H9 (cell line): ENCODE data around the gene MRPS15. TPM values are rescaled to one million over a fixed set of nuclear protein-coding genes. Genes with fewer than 3 reads are reported as not detected.
A peak's percentile ranks its signal among the peaks of the same experiment; 100 is the strongest.

Experiments used
- DNase-seq: peaks from one replicate; pipeline ENCODE4 v3.0.0-alpha.2; 2017
- H2AFZ ChIP-seq: one replicate; pipeline ENCODE4 v1.6.1; 2013; ENCODE audit warnings: mild to moderate bottlenecking, low read length, control low read depth, moderate library complexity
- H2AK5ac ChIP-seq: 2 replicates; pipeline ENCODE4 v1.6.1; 2013; ENCODE audit warnings: low read length, control low read depth, mixed read lengths; ENCODE audit not compliant: insufficient read length
- H2BK120ac ChIP-seq: one replicate; pipeline ENCODE4 v1.6.1; 2013; ENCODE audit warnings: low read depth, mild to moderate bottlenecking, low read length, control low read depth, inconsistent platforms; ENCODE audit not compliant: poor library complexity, severe bottlenecking
- H2BK12ac ChIP-seq: 2 replicates; pipeline ENCODE4 v1.6.1; 2013; ENCODE audit warnings: low read length, control low read depth, mixed read lengths, low read depth; ENCODE audit not compliant: insufficient read length
- H2BK15ac ChIP-seq: 2 replicates; pipeline ENCODE4 v1.6.1; 2013; ENCODE audit warnings: low read depth, low read length, control low read depth
- H2BK20ac ChIP-seq: one replicate; pipeline ENCODE4 v1.6.1; 2013; ENCODE audit warnings: low read depth, mild to moderate bottlenecking, low read length, control low read depth, inconsistent platforms; ENCODE audit not compliant: poor library complexity, severe bottlenecking
- H2BK5ac ChIP-seq: 2 replicates; pipeline ENCODE4 v1.6.1; 2013; ENCODE audit warnings: low read length, control low read depth, mixed read lengths; ENCODE audit not compliant: insufficient read length
- H3K14ac ChIP-seq: 2 replicates; pipeline ENCODE4 v1.6.1; 2013; ENCODE audit warnings: low read length, control low read depth; ENCODE audit not compliant: insufficient read depth
- H3K18ac ChIP-seq: 2 replicates; pipeline ENCODE4 v1.6.1; 2013; ENCODE audit warnings: low read depth, mild to moderate bottlenecking, mixed read lengths, low read length, control low read depth; ENCODE audit not compliant: insufficient read length
- H3K23ac ChIP-seq: 2 replicates; pipeline ENCODE4 v1.6.1; 2013; ENCODE audit warnings: low read length, control low read depth, mixed read lengths, low read depth; ENCODE audit not compliant: insufficient read length
- H3K23me2 ChIP-seq: 2 replicates; pipeline ENCODE4 v1.6.1; 2013; ENCODE audit warnings: low read depth, mild to moderate bottlenecking, mixed read lengths, low read length, control low read depth; ENCODE audit not compliant: insufficient read length, poor library complexity, severe bottlenecking
- H3K27ac ChIP-seq: 2 replicates; pipeline ENCODE4 v1.5.1; 2013; ENCODE audit warnings: low read length, control low read depth, mixed read lengths, low read depth; ENCODE audit not compliant: insufficient read length
- H3K27me3 ChIP-seq: 2 replicates; pipeline ENCODE4 v1.6.1; 2013; ENCODE audit warnings: low read length, control low read depth, inconsistent platforms; ENCODE audit not compliant: insufficient read depth
- H3K4ac ChIP-seq: 2 replicates; pipeline ENCODE4 v1.6.1; 2013; ENCODE audit warnings: low read depth, mild to moderate bottlenecking, control low read depth, inconsistent platforms, low read length, moderate library complexity
- H3K4me1 ChIP-seq: 2 replicates; pipeline ENCODE4 v1.6.1; 2013; ENCODE audit warnings: low read length, control low read depth, inconsistent platforms; ENCODE audit not compliant: insufficient read depth
- H3K4me2 ChIP-seq: 2 replicates; pipeline ENCODE4 v1.6.1; 2013; ENCODE audit warnings: low read length, control low read depth, mixed read lengths; ENCODE audit not compliant: insufficient read length, insufficient read depth
- H3K56ac ChIP-seq: 2 replicates; pipeline ENCODE4 v1.6.1; 2013; ENCODE audit warnings: low read depth, mild to moderate bottlenecking, mixed read lengths, low read length, control low read depth; ENCODE audit not compliant: insufficient read length
- H3K79me1 ChIP-seq: 2 replicates; pipeline ENCODE4 v1.6.1; 2013; ENCODE audit warnings: low read depth, mild to moderate bottlenecking, moderate library complexity, low read length, control low read depth, inconsistent platforms; ENCODE audit not compliant: insufficient read depth, poor library complexity, severe bottlenecking
- H3K79me2 ChIP-seq: 2 replicates; pipeline ENCODE4 v1.6.1; 2013; ENCODE audit warnings: low read length, control low read depth, inconsistent platforms; ENCODE audit not compliant: insufficient read depth
- H3K9ac ChIP-seq: 2 replicates; pipeline ENCODE4 v1.6.1; 2013; ENCODE audit warnings: low read length, control low read depth, mixed read lengths; ENCODE audit not compliant: insufficient read length; ENCODE audit errors: extremely low read depth
- H3K9me3 ChIP-seq: one replicate; pipeline ENCODE4 v1.6.1; 2013; ENCODE audit warnings: low read depth, low read length, inconsistent platforms; ENCODE audit not compliant: control insufficient read depth
- H3T11ph ChIP-seq: one replicate; pipeline ENCODE4 v1.6.1; 2013; ENCODE audit warnings: mild to moderate bottlenecking, low read length, control low read depth, inconsistent platforms
- H4K20me1 ChIP-seq: one replicate; pipeline ENCODE4 v1.6.1; 2013; ENCODE audit not compliant: control insufficient read depth, insufficient read length, insufficient read depth
- H4K5ac ChIP-seq: 2 replicates; pipeline ENCODE4 v1.6.1; 2013; ENCODE audit warnings: low read depth, mild to moderate bottlenecking, mixed read lengths, low read length, control low read depth; ENCODE audit not compliant: insufficient read length
- H4K8ac ChIP-seq: replicated peaks from 2 replicates; pipeline ENCODE4 v1.6.1; 2013; ENCODE audit warnings: low read length, control low read depth, mixed read lengths, low read depth; ENCODE audit not compliant: insufficient read length
- H4K91ac ChIP-seq: 2 replicates; pipeline ENCODE4 v1.6.1; 2013; ENCODE audit warnings: low read depth, mild to moderate bottlenecking, moderate library complexity, mixed read lengths, low read length, control low read depth; ENCODE audit not compliant: insufficient read length
- H3K27ac Mint-ChIP-seq, 3 experiments: 2 replicates in 2 of 3; 3 replicates in 1 of 3; pipeline ENCODE4 v1.8.0; 2020 to 2021; ENCODE audit warnings: mixed read lengths in 3 of 3, mild to moderate bottlenecking in 1 of 3, moderate library complexity in 1 of 3
- H3K27me3 Mint-ChIP-seq: 2 replicates; pipeline ENCODE4 v1.8.0; 2021; ENCODE audit warnings: low read depth, mild to moderate bottlenecking, moderate library complexity, mixed read lengths
- H3K36me3 Mint-ChIP-seq, 3 experiments: 2 replicates in 2 of 3; 3 replicates in 1 of 3; pipeline ENCODE4 v1.8.0; 2020 to 2021; ENCODE audit warnings: low read depth in 3 of 3, mixed read lengths in 3 of 3; ENCODE audit not compliant: insufficient read depth in 1 of 3
- H3K4me1 Mint-ChIP-seq, 2 experiments: 2 replicates each; pipeline ENCODE4 v1.8.0; 2020; ENCODE audit warnings: mixed read lengths in 2 of 2
- H3K4me3 Mint-ChIP-seq, 2 experiments: 2 replicates in 1 of 2; 3 replicates in 1 of 2; pipeline ENCODE4 v1.8.0; 2020 to 2021; ENCODE audit warnings: mild to moderate bottlenecking in 2 of 2, mixed read lengths in 2 of 2, moderate library complexity in 1 of 2
- H3K9me3 Mint-ChIP-seq, 2 experiments: 2 replicates in 1 of 2; 3 replicates in 1 of 2; pipeline ENCODE4 v1.8.0; 2020; ENCODE audit warnings: mild to moderate bottlenecking in 2 of 2, mixed read lengths in 2 of 2, moderate library complexity in 1 of 2
- WGBS: extraction: QIAGEN DNeasy Blood & Tissue Kit; methylation state at CpG from one replicate; pipeline ENCODE4 v1.1.7; 2013; ENCODE audit warnings: missing lambda C conversion rate, low lambda C conversion rate, mixed read lengths; ENCODE audit not compliant: insufficient read length; ENCODE audit errors: extremely low coverage; 5-methylcytosine and 5-hydroxymethylcytosine counted together
- long read RNA-seq: library from polyadenylated mRNA; unstranded; transcript quantifications from one replicate; pipeline ENCODE4 v2.0.0, GENCODE V29; 2020
- total RNA-seq: library from RNA; stranded (reverse); gene quantifications from 2 replicates; pipeline ENCODE4 v1.2.1, GENCODE V29; 2021
- TF ChIP-seq, protein P1 (sequence below): fragments of 200-600 bp; sonication (generic); conservative IDR thresholded peaks from 3 replicates; pipeline ENCODE4 v1.8.0; 2021; ENCODE audit warnings: antibody characterized with exemption, mild to moderate bottlenecking

MRPS15 gene
- 105 and 111 TPM in 2 replicates for total RNA-seq
- long read RNA-seq, transcript MRPS15-201 (8 exons, 1,006 nt): major isoform, 110 of 124 reads
- long read RNA-seq, partial matches to known transcripts: 2 of 124 reads
- long read RNA-seq, other reads (novel, unspliced or antisense): 12 of 124 reads

DNA sequence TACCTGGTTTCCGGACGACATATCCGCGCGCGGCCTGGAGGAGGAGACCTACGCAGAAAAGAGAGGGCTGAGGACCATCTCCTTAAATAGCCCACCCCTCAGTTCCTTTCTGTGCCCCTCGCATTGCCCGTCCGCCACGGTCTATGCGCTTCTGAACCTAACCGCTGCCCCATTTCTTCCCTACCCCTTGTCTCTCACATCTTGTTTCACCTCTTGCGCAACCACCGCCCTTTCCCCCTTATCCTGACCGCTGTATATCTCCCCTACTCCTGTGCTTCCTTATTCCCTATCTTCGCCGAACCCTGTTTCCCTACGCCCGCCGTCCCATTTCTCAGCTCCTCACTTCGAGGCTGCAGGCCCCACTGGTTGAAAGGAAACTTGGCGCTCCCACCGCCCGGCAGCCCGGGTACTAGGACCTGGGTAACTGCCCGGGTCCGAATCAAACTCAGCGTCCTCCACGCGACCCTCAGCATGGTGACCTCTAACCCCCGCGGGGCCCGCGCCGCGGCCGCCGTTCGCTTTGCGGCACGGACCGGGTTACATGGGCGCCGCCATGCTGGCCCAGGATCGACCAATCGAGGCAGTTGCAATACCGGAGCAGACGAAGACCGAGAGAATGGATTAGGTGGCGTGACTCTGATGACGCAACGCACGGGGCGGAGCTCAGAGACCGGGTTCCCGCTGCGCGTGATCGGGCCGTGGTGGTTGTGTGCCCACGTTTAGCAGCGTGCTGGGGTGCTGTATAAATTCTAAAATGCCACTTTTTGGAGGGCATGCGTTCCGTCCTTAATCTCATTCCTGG lies at the start of gene MRPS15:
MRPS15 (minus strand) TSS at position 582 of the 802 bp plus-strand sequence; CDS start at position 473, 109 bp downstream.
- no peak within 1 kb of the TSS for H4K8ac ChIP-seq
- Mint-ChIP-seq H3K27me3 (peaks cover 41% of the 10 kb centered on the region), H3K4me1 (peaks cover 17 to 25% of the 10 kb centered on the region in 2 experiments), H3K4me3 (peak within 1 kb of the TSS; percentile 99 to 100), H3K27ac (peak within 1 kb of the TSS; percentile 99 to 100 (median 100)), H3K9me3 (no peaks in the 10 kb centered on the region), H3K36me3 (peaks cover 21 to 37% (median 31%) of the 10 kb centered on the region in 3 experiments)
- H3K23me2 ChIP-seq: peaks cover 9% of the 10 kb centered on the region
- H2BK12ac ChIP-seq: peak within 1 kb of the TSS; percentile 7
- peak within 1 kb of the TSS; percentile 95 for H3K18ac ChIP-seq
- H3K79me1 ChIP-seq: no peaks in the 10 kb centered on the region
- H3K9me3 ChIP-seq: no peaks in the 10 kb centered on the region
- H3K27me3 ChIP-seq: peaks cover 27% of the 10 kb centered on the region; the same call in 1 of the 2 replicates
- H3K79me2 ChIP-seq: no peaks in the 10 kb centered on the region; the same call in 1 of the 2 replicates
- H4K5ac ChIP-seq: peak within 1 kb of the TSS; percentile 86
- H2AK5ac ChIP-seq: no peak within 1 kb of the TSS
- no peak within 1 kb of the TSS for H3K23ac ChIP-seq
- H2AFZ ChIP-seq: peak within 1 kb of the TSS; percentile 25
- no peaks in the 10 kb centered on the region for H3K4me1 ChIP-seq
- peak within 1 kb of the TSS; percentile 57 for H3K27ac ChIP-seq
- peak within 1 kb of the TSS; percentile 89 for H3K9ac ChIP-seq
- no CpG with 5 or more reads among the region's 65 CpGs for WGBS
- peak within 1 kb of the TSS; percentile 26 for H3K4ac ChIP-seq
- DNase-seq: peak; percentile 94
- no peak within 1 kb of the TSS for H3T11ph ChIP-seq
- H3K4me2 ChIP-seq: peak within 1 kb of the TSS; percentile 65
- H4K91ac ChIP-seq: no peak within 1 kb of the TSS
- TF ChIP-seq, protein P1, sequence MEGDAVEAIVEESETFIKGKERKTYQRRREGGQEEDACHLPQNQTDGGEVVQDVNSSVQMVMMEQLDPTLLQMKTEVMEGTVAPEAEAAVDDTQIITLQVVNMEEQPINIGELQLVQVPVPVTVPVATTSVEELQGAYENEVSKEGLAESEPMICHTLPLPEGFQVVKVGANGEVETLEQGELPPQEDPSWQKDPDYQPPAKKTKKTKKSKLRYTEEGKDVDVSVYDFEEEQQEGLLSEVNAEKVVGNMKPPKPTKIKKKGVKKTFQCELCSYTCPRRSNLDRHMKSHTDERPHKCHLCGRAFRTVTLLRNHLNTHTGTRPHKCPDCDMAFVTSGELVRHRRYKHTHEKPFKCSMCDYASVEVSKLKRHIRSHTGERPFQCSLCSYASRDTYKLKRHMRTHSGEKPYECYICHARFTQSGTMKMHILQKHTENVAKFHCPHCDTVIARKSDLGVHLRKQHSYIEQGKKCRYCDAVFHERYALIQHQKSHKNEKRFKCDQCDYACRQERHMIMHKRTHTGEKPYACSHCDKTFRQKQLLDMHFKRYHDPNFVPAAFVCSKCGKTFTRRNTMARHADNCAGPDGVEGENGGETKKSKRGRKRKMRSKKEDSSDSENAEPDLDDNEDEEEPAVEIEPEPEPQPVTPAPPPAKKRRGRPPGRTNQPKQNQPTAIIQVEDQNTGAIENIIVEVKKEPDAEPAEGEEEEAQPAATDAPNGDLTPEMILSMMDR: no peak
- H2BK120ac ChIP-seq: peak within 1 kb of the TSS; percentile 24
- no peaks in the 10 kb centered on the region for H4K20me1 ChIP-seq
- H2BK5ac ChIP-seq: peak within 1 kb of the TSS; percentile 32
- no peak within 1 kb of the TSS for H2BK15ac ChIP-seq
- H2BK20ac ChIP-seq: peak within 1 kb of the TSS; percentile 13
- H3K56ac ChIP-seq: no peak within 1 kb of the TSS
- H3K14ac ChIP-seq: peak within 1 kb of the TSS; percentile 90
